Head of caudate nucleus (tissue), 42 donors: Measurements from ENCODE around the gene OBSCN.

ENCODE experiments used
- DNase-seq, 42 donors: peaks; one replicate each; pipeline versions ENCODE4 v3.0.0 to v3.0.0-alpha.2; 2020 to 2021; ENCODE audit warnings: mixed read lengths in 7 of 42
- intact Hi-C: fragments of 100-400 bp; cut with DNase I; formaldehyde crosslinking; loops from one replicate; pipeline ENCODE4 v1.15.0; 2022

The OBSCN gene

DNA sequence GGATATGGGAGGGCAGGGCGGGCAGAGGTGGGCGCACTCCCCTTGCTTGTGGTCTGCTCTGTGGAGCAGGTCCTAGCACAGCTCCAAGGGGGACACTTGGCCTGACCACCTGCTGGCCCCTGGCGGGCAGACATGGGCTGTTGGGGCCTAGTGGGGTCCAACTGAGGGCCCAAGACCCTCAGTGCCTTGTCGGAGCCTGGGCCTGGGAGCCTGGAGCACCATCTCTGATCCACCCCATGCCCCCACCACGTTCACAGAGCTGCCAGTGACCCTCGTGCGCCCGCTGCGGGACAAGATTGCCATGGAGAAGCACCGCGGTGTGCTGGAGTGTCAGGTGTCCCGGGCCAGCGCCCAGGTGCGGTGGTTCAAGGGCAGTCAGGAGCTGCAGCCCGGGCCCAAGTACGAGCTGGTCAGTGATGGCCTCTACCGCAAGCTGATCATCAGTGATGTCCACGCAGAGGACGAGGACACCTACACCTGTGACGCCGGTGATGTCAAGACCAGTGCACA is 70.6 kb downstream of the OBSCN start:
- peak in 4 of 42 donors; percentile 0 to 41 (median 14) for DNase-seq
- intact Hi-C loops: no loop called here

GRCh38 chr1:228279011-228279721 is 71.3 kb downstream of the OBSCN start:
- intact Hi-C loops: no loop called here
- DNase-seq: peak in 7 of 42 donors; percentile 1 to 31 (median 11)

GRCh38 chr1:228279722-228280105 is 71.9 kb downstream of the OBSCN start:
- DNase-seq: peak in 5 of 42 donors; percentile 0 to 38 (median 15)
- intact Hi-C loops: no loop called here

GRCh38 chr1:228280106-228280901 is 72.5 kb downstream of the OBSCN start:
- peak in 9 of 42 donors; percentile 4 to 28 (median 15) for DNase-seq
- intact Hi-C loops: no loop called here

DNA sequence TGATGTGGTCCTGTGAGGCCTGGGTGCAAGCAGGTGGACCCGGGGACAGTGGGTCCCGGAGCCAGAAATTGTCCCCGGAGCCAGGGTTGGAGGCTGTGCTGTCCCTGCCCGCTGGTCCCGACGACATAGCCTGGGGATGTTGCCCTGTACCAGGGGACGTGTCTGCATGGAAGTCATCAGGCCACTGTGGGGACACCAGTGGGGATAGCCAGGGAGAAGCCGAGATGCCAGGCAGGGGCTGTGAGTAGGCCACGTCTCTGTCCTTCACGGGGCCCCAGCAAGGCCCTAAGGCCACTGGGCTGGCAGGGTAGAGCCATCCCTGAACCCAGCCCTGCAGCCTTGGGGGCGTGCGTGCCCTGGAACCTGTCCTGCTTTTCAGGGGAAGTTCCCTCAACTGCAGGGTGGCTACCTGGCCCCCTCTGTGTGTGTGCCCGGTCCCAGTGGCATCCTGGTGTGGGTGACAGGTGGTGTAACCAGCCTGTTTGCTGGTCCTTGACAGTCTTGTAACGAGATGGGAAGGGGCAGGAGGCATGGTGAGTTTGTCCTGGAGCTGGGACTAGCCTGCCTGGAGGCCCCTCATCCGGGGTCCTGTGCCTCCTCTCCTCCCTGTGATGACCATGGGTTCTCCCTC is 73.2 kb downstream of the OBSCN start:
- intact Hi-C loops: no loop called here
- peak in 10 of 42 donors; percentile 3 to 39 (median 12) for DNase-seq

DNA sequence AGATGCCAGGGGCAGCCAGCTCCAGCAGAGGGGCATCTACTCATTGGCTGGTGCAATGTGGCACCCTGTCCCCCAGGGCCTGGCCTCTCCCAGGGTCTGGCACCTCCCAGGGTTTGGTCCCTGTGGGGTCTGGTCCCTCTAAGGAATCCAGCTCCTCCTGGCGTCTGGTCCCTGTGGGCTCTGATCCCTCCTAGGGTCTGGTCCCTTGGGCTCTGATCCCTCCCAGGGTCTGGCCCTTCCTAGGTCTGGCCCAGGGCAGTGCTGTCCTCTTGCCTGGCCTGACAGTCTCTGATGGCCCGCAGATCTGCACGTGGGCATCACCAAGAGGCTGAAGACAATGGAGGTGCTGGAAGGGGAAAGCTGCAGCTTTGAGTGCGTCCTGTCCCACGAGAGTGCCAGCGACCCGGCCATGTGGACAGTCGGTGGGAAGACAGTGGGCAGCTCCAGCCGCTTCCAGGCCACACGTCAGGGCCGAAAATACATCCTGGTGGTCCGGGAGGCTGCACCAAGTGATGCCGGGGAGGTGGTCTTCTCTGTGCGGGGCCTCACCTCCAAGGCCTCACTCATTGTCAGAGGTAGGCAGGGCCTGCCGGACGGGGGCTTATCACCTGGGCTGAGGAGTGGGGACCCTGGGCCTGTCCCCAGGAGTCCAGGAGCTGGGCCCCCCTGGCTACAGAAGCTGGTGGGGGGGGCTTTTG is 73.9 kb downstream of the OBSCN start:
- DNase-seq: peak in 8 of 42 donors; percentile 4 to 38 (median 13)
- intact Hi-C loops: no loop called here

GRCh38 chr1:228282329-228283042 is 74.6 kb downstream of the OBSCN start:
- peak in 24 of 42 donors; percentile 8 to 56 (median 33) for DNase-seq
- intact Hi-C loops: no loop called here

DNA sequence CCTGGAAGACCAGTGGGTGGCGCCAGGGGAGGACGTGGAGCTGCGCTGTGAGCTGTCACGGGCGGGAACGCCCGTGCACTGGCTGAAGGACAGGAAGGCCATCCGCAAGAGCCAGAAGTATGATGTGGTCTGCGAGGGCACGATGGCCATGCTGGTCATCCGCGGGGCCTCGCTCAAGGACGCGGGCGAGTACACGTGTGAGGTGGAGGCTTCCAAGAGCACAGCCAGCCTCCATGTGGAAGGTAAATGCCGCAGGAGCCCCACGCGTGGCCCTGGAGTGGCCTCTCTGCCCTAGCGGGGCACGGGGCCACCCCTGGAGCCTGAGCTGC is 75.2 kb downstream of the OBSCN start:
- intact Hi-C loops: no loop called here
- DNase-seq: peak in 11 of 42 donors; percentile 0 to 22 (median 8)

DNA sequence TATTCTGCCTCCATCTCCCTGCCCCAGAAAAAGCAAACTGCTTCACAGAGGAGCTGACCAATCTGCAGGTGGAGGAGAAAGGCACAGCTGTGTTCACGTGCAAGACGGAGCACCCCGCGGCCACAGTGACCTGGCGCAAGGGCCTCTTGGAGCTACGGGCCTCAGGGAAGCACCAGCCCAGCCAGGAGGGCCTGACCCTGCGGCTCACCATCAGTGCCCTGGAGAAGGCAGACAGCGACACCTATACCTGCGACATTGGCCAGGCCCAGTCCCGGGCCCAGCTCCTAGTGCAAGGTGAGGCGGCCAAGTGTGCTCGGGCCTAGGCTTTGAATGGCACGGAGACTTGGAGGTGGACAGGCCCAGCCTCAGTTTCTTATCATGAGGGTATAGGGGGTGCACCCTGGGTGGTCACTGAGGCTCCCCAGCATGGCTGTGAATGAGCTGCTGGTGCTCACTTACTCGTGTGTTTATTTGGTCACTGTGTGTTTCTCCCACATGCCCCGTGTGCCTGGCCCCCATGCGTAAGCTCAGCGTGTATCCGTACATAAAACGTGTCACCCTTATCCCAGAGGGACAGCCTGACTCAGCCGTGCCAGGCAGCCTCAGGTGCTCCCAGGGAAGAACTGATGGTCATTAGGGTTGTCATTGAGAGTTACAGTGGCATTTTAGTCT is 75.8 kb downstream of the OBSCN start:
- intact Hi-C loops: no loop called here
- DNase-seq: peak in 9 of 42 donors; percentile 2 to 31 (median 10)

GRCh38 chr1:228284148-228284495 is 76.3 kb downstream of the OBSCN start:
- intact Hi-C loops: no loop called here
- peak in 1 of 42 donors; percentile 22 for DNase-seq

GRCh38 chr1:228284521-228284920 is 76.7 kb downstream of the OBSCN start:
- DNase-seq: peak in 6 of 42 donors; percentile 2 to 27 (median 6)
- intact Hi-C loops: no loop called here

DNA sequence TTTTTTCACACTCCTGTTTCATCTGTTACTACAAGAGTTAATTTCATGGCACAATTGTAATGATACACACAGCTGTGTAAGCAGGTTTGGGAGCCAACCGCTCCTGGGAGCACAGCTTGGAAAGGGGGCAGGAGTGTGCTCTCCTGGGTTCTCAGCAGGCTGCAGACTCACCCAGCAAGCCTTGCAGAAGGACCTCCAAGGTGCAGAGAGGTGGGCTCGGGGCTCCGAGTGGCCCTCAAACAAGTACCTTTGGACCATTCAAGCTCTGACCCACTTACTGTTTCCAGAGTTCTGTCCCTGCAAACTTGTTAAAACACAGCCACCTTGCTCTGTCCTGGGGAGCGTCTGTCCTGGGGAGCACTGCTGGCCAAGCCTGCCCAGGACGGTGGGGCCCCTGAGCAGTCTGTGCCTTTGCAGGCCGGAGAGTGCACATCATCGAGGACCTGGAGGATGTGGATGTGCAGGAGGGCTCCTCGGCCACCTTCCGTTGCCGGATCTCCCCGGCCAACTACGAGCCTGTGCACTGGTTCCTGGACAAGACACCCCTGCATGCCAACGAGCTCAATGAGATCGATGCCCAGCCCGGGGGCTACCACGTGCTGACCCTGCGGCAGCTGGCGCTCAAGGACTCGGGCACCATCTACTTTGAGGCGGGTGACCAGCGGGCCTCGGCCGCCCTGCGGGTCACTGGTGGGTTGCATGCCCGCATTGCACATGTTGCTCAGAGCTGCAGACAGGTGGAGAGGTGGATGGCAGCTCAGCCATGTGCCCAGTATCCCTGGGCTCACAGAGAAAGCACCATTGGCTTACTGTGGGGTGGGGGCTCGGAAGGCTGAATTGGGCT is 78.0 kb downstream of the OBSCN start:
- intact Hi-C loops: no loop called here
- peak in 10 of 42 donors; percentile 1 to 33 (median 12) for DNase-seq

DNA sequence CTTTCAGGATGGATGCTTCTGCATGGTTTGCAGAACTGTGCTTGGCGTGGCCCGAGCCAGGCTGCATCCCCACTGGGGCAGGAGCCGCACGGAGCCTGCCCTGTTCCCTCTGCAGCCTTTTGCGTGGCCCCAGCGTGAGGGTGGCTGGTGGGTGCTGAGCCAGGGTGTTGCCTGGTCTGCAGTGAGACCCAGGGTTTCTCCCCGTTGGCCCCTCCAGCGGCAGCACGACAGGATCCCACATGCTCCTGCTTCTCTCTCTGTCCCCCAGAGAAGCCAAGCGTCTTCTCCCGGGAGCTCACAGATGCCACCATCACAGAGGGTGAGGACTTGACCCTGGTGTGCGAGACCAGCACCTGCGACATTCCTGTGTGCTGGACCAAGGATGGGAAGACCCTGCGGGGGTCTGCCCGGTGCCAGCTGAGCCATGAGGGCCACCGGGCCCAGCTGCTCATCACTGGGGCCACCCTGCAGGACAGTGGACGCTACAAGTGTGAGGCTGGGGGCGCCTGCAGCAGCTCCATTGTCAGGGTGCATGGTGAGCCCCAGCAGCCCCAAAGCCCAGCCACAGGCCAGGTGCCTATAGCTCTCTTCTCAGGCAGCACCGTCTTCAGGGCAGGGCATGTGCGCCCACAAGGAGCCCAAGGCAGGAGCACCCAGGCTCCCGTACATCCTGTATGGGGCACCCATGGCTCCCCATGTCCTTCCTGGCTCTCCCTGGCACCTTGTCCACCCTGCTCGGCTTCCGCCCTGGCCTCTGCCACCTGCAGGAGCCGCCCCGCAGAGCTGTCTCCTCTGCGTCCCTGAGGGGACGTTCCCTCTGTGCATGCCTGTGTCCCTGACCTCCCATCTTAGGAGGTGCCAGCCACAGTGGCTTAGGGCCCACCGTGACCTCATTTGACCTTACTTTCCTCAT is 78.9 kb downstream of the OBSCN start:
- DNase-seq: peak in 9 of 42 donors; percentile 2 to 26 (median 9)
- intact Hi-C loops: no loop called here

DNA sequence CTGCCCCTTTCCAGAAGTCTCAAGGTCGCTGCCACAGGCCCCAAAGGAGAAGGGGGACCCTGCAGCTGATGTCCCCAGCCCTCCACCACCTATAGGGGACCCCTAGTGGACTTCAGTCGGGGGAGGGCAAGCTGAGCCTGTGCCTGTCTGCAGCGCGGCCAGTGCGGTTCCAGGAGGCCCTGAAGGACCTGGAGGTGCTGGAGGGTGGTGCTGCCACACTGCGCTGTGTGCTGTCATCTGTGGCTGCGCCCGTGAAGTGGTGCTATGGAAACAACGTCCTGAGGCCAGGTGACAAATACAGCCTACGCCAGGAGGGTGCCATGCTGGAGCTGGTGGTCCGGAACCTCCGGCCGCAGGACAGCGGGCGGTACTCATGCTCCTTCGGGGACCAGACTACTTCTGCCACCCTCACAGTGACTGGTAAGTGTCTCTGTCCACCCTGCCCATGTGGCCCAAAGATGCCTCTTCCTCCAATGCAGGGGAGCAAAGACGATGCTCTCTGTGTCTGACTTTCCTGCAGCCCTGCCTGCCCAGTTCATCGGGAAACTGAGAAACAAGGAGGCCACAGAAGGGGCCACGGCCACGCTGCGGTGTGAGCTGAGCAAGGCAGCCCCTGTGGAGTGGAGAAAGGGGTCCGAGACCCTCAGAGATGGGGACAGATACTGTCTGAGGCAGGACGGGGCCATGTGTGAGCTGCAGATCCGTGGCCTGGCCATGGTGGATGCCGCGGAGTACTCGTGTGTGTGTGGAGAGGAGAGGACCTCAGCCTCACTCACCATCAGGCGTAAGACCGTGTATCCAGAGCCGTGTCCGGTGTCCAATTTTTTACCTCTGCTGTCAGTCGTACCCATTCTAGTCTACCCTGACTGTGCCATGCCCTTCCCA is 79.9 kb downstream of the OBSCN start:
- intact Hi-C loops: no loop called here
- peak in 5 of 42 donors; percentile 0 to 25 (median 9) for DNase-seq
